Large intestine (tissue), 3 donors: Measurements from ENCODE around the gene CFAP61. TPM values are rescaled to one million over a fixed set of nuclear protein-coding genes. Genes with fewer than 3 reads are reported as not detected.

Source experiments
- DNase-seq, 2 donors: peaks; one replicate each; pipeline versions ENCODE4 v3.0.0 to v3.0.0-alpha.2; 2013
- H3K27ac ChIP-seq: one replicate; pipeline ENCODE4 v1.5.1; 2013; ENCODE audit warnings: low read length
- H3K27me3 ChIP-seq: 2 replicates; pipeline ENCODE4 v1.6.1; 2013; ENCODE audit warnings: low read length; ENCODE audit not compliant: control insufficient read depth, insufficient read depth
- H3K36me3 ChIP-seq: 2 replicates; pipeline ENCODE4 v1.6.1; 2013; ENCODE audit warnings: low read length; ENCODE audit not compliant: control insufficient read depth, insufficient read depth
- H3K4me1 ChIP-seq: one replicate; pipeline ENCODE4 v1.6.1; 2013; ENCODE audit warnings: low read length; ENCODE audit not compliant: control insufficient read depth, insufficient read depth
- H3K4me3 ChIP-seq: one replicate; pipeline ENCODE4 v1.5.1; 2013; ENCODE audit warnings: low read length
- H3K9me3 ChIP-seq: one replicate; pipeline ENCODE4 v1.6.1; 2013; ENCODE audit warnings: mild to moderate bottlenecking, low read depth, low read length, moderate library complexity; ENCODE audit not compliant: control insufficient read depth
- WGBS: methylation state at CpG from one replicate; pipeline ENCODE4 v1.1.5; 2013; ENCODE audit warnings: low lambda C conversion rate; ENCODE audit not compliant: insufficient coverage; 5-methylcytosine and 5-hydroxymethylcytosine counted together
- polyA plus RNA-seq: library from polyadenylated mRNA; unstranded; fragments of 120-200 nt; gene quantifications from one replicate; pipeline ENCODE4 v1.2.1, GENCODE V29; 2013

The CFAP61 gene
- polyA plus RNA-seq, 1 donor = 0.36 TPM

DNA sequence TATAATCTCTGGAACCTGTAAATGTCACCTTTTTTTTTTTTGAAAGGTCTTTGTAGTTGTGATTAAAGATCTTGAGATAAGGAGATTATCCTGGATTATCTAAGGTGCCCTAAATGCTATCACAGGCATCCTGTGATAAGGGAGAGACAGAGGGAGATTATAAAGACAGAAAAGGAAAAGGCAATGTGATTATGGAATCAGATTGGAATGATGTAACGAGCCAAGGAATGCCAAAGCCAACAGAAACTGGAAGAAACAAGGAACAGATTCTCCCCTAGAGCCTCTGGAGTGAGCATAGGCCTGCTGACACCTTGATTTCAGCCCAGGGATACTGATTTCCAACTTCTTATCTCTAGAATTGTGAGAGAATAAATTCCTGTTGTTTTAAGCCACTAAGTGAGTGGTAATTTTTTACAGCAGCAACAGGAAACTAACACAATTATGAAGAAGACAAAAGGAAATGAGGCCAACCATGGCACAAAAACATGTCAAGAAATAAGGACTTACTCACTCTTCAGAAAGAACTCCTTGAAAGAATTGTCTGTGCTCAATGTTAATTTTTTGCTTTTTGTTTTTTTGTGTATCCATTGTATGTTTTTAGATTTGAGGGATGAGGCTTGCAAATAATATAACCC, 82.7 kb downstream of the CFAP61 start:
- Histone ChIP-seq H3K27me3 (no peaks in the 10 kb centered on the region), H3K4me1 (no peaks in the 10 kb centered on the region), H3K9me3 (peaks cover 2% of the 10 kb centered on the region), H3K4me3 (no peak overlapping the region), H3K36me3 (no peaks in the 10 kb centered on the region), H3K27ac (no peak overlapping the region)
- DNase-seq = no peak
- WGBS = no CpG with 5 or more reads among the region's 1 CpG

DNA sequence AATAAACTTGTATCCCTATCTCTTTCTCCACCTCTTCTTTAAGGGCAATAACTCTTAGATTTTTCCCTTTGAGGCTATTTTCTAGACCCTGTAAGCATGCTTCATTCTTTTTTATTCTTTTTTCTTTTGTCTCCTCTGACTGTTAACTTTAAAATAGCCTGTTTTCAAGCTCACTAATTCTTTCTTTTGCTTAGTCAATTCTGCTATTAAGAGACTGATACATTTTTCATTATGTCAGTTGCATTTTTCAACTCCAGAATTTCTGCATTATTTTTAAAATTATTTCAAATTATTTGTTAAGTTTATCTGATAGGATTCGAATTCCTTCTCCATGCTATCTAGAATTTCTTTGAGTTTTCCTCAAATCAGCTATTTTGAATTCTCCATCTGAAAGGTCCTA, 84.0 kb downstream of the CFAP61 start:
- no peaks in the 10 kb centered on the region for H3K4me1 ChIP-seq
- DNase-seq = no peak
- no peaks in the 10 kb centered on the region for H3K9me3 ChIP-seq
- H3K27ac ChIP-seq = no peak overlapping the region
- H3K27me3 ChIP-seq = no peaks in the 10 kb centered on the region
- 71% methylated on average over 1 of the region's 1 CpG for WGBS
- H3K4me3 ChIP-seq = no peak overlapping the region
- no peaks in the 10 kb centered on the region for H3K36me3 ChIP-seq

DNA sequence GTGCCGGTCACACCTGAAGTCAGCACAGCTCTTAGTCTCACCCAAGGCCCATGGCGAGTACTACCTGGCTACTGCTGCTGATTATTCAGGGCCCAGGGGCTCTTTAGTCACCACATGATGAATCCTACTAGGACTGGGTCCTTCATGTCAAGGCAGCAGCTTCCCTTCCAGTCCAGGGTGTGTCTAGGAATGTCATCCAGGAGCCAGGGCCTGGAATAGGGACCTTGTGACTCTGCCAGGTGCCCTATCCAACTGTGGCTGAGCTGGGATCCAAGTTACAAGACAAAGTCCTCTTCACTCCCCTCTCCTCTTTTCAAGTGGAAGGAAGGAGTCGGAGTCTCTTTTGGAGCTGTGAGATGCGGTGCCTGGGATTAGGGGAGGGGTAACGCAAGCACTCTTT, 85.5 kb downstream of the CFAP61 start:
- Histone ChIP-seq H3K4me3 (no peak overlapping the region), H3K4me1 (no peaks in the 10 kb centered on the region), H3K27ac (no peak overlapping the region), H3K27me3 (no peaks in the 10 kb centered on the region), H3K36me3 (no peaks in the 10 kb centered on the region), H3K9me3 (no peaks in the 10 kb centered on the region)
- no peak for DNase-seq
- no CpG with 5 or more reads among the region's 5 CpGs for WGBS

DNA sequence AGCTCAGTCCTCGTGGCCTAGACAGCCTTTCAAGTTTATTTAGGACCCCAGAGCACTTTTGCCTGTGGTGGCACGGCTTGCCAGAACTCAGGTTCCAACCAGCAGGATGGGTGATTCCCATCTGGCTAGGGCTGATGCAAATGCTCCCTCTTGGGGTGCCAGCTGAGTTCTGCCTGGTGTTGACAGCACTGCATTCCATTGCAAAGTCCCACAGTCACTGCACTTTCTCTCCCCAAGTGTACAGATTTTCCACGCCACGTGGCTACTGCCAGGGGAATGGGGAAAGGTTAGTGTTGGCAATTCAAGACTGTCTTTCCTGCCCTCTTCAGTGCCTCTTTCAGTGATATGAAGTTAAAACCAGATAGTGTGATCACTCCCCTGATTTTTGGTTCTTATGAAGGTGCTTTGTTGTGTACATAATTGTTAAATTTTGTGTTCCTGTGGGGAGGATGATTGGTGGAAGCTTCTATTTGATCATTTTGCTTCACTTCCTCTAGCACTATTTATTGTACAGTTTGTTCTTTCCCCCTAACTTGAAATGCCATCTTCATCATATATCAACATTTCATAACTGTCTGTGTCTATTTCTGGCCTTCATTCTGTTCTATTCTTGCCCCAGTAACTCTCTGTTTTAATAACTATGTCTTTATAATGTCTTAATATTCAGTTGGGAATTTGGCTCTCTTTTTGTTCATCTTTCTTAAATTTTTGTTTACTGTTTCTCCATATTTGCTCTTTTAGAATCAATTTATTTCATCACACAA, 86.2 kb downstream of the CFAP61 start:
- no peak overlapping the region for H3K4me3 ChIP-seq
- no peak for DNase-seq
- no peaks in the 10 kb centered on the region for H3K36me3 ChIP-seq
- no peaks in the 10 kb centered on the region for H3K9me3 ChIP-seq
- no peak overlapping the region for H3K27ac ChIP-seq
- no CpG with 5 or more reads among the region's 4 CpGs for WGBS
- no peaks in the 10 kb centered on the region for H3K27me3 ChIP-seq
- no peaks in the 10 kb centered on the region for H3K4me1 ChIP-seq

DNA sequence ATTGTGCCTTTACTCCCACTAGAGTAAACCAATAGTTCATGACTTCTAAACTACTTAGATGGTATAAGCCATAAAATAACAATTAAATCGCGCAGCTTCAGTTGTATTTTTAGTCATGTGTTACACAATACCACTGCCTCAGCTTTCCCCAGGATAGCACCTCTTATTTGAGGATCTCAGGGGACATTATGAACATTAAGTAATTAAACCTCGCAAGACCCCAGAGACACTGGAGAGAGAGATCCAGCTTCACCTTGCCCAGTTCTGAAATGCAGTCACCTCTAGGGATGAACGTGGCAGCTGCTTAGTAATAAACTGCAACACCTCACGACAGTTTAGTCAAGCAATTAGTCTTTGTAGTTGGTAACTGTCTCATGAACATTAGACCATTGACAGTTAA, 87.1 kb downstream of the CFAP61 start:
- no peak for DNase-seq
- H3K36me3 ChIP-seq = no peaks in the 10 kb centered on the region
- no peaks in the 10 kb centered on the region for H3K27me3 ChIP-seq
- no peaks in the 10 kb centered on the region for H3K9me3 ChIP-seq
- no CpG with 5 or more reads among the region's 5 CpGs for WGBS
- no peaks in the 10 kb centered on the region for H3K4me1 ChIP-seq
- no peak overlapping the region for H3K4me3 ChIP-seq
- H3K27ac ChIP-seq = no peak overlapping the region

DNA sequence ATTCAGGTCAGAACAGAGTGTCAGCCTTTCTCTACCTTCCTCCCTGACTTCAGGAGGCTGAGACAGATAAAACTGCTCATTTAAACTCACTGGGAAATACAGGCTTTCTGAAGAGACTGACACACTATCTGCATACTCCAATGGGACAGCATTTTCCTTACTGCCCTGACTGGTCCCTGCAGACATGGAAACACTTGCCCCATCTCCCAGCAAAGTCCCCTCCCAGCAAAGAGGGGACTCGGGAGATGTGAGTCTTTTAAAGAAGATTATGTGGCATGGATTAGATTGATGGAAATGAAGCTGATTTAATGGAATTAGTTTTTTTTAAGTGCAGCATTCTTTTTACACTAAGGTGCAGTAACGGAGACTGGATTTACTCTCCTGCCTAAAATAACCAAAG, 90.8 kb downstream of the CFAP61 start:
- Histone ChIP-seq H3K27ac (no peak overlapping the region), H3K9me3 (no peaks in the 10 kb centered on the region), H3K4me1 (no peaks in the 10 kb centered on the region), H3K36me3 (no peaks in the 10 kb centered on the region), H3K4me3 (no peak overlapping the region), H3K27me3 (no peaks in the 10 kb centered on the region)
- WGBS = no CpG with 5 or more reads among the region's 2 CpGs
- DNase-seq = no peak

DNA sequence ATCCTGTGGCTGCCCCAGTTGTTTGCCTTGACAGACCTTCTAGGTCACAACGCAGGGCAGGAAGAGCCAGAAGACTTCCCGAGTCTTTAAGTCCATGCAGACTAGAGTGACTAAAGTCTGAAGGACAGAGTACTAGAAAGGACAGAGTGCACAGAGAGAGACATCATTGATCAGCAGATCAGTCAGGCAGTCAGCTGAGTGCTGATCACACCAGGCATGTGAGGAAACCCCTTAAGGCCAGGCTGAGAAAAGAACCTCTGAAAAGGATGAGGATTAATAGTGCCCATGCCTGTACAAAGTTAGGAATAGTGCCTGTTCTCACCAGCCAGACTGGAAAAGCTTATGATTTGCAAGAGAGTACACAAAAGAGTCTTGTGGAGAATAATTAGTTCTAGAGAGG, 91.3 kb downstream of the CFAP61 start:
- DNase-seq = no peak
- WGBS = no CpG with 5 or more reads among the region's 2 CpGs
- Histone ChIP-seq H3K4me1 (no peaks in the 10 kb centered on the region), H3K9me3 (no peaks in the 10 kb centered on the region), H3K27ac (no peak overlapping the region), H3K4me3 (no peak overlapping the region), H3K27me3 (no peaks in the 10 kb centered on the region), H3K36me3 (no peaks in the 10 kb centered on the region)

DNA sequence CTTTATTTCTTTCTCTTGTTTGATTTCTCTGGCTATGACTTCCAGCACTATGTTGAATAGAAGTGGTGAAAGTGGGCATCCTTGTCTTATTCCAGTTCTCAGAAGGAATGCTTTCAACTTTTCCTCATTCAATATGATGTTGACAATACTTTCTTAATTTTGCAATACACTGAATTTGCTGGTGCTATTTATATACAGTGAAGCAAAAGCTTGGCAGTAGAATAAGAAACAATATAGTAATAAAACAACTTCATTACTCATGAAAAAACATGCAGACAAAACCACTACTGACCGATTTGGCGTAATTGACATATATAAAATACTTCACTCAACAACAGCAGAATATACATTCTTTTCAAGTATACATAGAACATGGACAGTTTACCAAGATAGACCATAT, 96.4 kb downstream of the CFAP61 start:
- no peak overlapping the region for H3K4me3 ChIP-seq
- no peaks in the 10 kb centered on the region for H3K9me3 ChIP-seq
- H3K36me3 ChIP-seq = no peaks in the 10 kb centered on the region
- H3K27me3 ChIP-seq = no peaks in the 10 kb centered on the region
- no peak for DNase-seq
- H3K4me1 ChIP-seq = no peaks in the 10 kb centered on the region
- H3K27ac ChIP-seq = no peak overlapping the region
- WGBS = 100% methylated on average over 2 of the region's 2 CpGs

DNA sequence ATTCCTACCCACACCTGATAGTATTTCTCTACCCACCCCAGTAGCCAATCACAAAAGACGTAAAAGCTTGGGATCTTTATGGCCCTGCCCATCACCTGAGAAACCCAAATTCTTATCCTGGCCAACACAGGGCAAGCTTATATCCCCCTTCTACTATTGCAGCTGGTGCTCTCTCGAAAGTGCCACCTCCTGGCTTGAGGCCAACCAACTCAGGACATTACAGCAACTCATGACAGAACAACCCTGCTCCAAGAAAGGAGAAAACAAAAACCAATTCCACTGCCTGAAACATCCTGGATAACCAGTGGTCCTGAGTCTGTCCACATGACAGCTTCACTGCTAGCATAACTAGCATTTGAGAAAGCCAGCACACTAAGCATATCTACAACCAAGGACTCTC, 97.9 kb downstream of the CFAP61 start:
- no peaks in the 10 kb centered on the region for H3K27me3 ChIP-seq
- H3K36me3 ChIP-seq = no peaks in the 10 kb centered on the region
- H3K4me3 ChIP-seq = no peak overlapping the region
- WGBS = 80% methylated on average over 1 of the region's 2 CpGs
- DNase-seq = no peak
- no peaks in the 10 kb centered on the region for H3K4me1 ChIP-seq
- H3K9me3 ChIP-seq = no peaks in the 10 kb centered on the region
- H3K27ac ChIP-seq = no peak overlapping the region

DNA sequence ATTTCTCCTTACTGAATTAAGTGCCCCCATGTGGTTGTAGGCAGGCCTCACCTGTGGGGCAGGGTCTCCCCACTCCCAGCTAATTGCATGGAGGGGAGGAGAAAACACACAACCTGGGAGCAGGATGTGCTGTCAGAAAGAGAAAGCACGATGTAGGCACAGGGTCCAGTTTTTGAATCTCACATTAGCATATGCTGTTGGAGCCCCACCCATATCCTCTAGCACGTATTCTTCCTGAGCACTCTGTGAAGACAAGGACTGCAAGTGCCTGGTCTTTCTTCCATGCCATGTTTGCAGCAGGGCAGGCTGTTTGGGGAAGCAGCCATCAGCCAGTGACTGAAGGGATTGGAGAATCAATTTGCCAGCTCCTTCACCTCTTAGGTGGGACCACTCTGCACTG, 108.2 kb downstream of the CFAP61 start:
- Histone ChIP-seq H3K4me1 (no peaks in the 10 kb centered on the region), H3K4me3 (no peak overlapping the region), H3K27ac (no peak overlapping the region), H3K36me3 (no peaks in the 10 kb centered on the region), H3K9me3 (no peaks in the 10 kb centered on the region), H3K27me3 (no peaks in the 10 kb centered on the region)
- DNase-seq = no peak
- WGBS = no CpG with 5 or more reads among the region's 2 CpGs

DNA sequence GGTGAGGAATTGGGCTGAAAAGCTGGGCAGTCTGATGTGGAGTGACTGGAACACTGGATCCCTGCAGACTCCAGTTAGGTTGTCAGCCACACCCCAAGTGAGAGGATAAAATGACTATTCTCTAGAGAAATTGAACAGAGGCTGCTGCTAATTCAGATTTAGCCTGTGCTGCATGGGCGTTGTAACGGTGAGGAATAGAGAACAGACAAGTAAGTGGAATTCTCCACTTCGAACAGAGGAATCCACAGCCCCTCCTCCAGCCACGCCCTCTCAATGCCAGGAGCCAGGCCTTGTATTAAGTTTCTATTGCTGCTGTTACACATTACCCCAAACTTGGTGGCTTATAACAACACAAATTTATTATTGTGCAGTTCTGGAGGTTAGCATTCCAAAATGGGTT, 109.3 kb downstream of the CFAP61 start:
- no peaks in the 10 kb centered on the region for H3K9me3 ChIP-seq
- no peaks in the 10 kb centered on the region for H3K27me3 ChIP-seq
- H3K4me3 ChIP-seq = no peak overlapping the region
- H3K36me3 ChIP-seq = no peaks in the 10 kb centered on the region
- no peaks in the 10 kb centered on the region for H3K4me1 ChIP-seq
- DNase-seq = no peak
- no peak overlapping the region for H3K27ac ChIP-seq
- no CpG with 5 or more reads among the region's 4 CpGs for WGBS
